H1 (cell line): ENCODE data around the gene GMCL2. TPM values are rescaled to one million over a fixed set of nuclear protein-coding genes. Genes with fewer than 3 reads are reported as not detected.

ENCODE experiments used
- CREB1 ChIP-seq: IDR thresholded peaks from 2 replicates; pipeline ENCODE4 v1.6.1; 2012; ENCODE audit warnings: inconsistent platforms
- EZH2 ChIP-seq: fragments of 200-600 bp; sonication (generic); IDR thresholded peaks from 2 replicates; pipeline ENCODE4 v1.7.1; 2012; ENCODE audit warnings: low read depth, mild to moderate bottlenecking, moderate library complexity, low read length, inconsistent platforms; ENCODE audit not compliant: severe bottlenecking
- HDAC2 ChIP-seq, 2 experiments: fragments of 300-600 bp in 1 of 2; sonication (generic) in 1 of 2; IDR thresholded peaks; 2 replicates each; pipeline ENCODE4 v1.6.1; 2011 to 2012; ENCODE audit warnings: low read depth in 2 of 2, low read length in 2 of 2, mild to moderate bottlenecking in 2 of 2, moderate library complexity in 2 of 2, borderline replicate concordance in 1 of 2, inconsistent platforms in 1 of 2
- JUN ChIP-seq: IDR thresholded peaks from 2 replicates; pipeline ENCODE4 v1.6.1; 2011; ENCODE audit warnings: low read depth, mild to moderate bottlenecking, improper control_type of control experiment, low read length
- USF2 ChIP-seq: IDR thresholded peaks from 2 replicates; pipeline ENCODE4 v1.6.1; 2011; ENCODE audit warnings: low read length, improper control_type of control experiment
- polyA plus RNA-seq, 7 experiments: library from polyadenylated mRNA; depleted of rRNA in 3 of 7; stranded (reverse) in 5 of 7; unstranded in 2 of 7; fragments of >200 nt in 5 of 7; fragments of 200-250 nt in 2 of 7; gene quantifications; 1 replicate in 5 of 7; 2 replicates in 1 of 7; 4 replicates in 1 of 7; pipeline versions ENCODE4 v1.2.1 to v1.2.3, GENCODE V29; 2011 to 2013; ENCODE audit warnings: missing spikeins in 2 of 7, mixed read lengths in 2 of 7
- total RNA-seq: library from RNA; stranded (reverse); fragmentation: NEBNext Ultra II Directional; extraction: Animal tissue kit (Norgen Biotek cat#: 25700); gene quantifications from 2 replicates; pipeline ENCODE4 v1.2.1, GENCODE V29; 2021

GMCL2 gene
- total and polyA plus RNA-seq, 2 of the 8 experiments (the other 6 are each of a cell fraction or from before 2014, with no cell fraction given), result 0.13 TPM; not detected in 1

- TF ChIP-seq USF2, result no peak
- no peak for TF ChIP-seq HDAC2 (IDR thresholded peaks at IDR 0.05; ENCODE audit: borderline replicate concordance in 1 of 2, low read depth in 2 of 2, low read length in 2 of 2)
- no peak for TF ChIP-seq JUN
- TF ChIP-seq CREB1, result no peak
- TF ChIP-seq EZH2, result no peak
Measured at GRCh38 chr5:178191661-178192060, 4.5 kb upstream of the GMCL2 start (continued).
